ENCODE results near the gene GPER1.

- TF ChIP-seq CTCF (IDR thresholded peaks at IDR 0.05; ENCODE audit: low read depth, low read length, poor library complexity, severe bottlenecking) (no peak), EZH2phosphoT487 (IDR thresholded peaks at IDR 0.05; ENCODE audit: borderline replicate concordance, low read length) (no peak)
Measured at GRCh38 chr7:1042492-1042833, 45.5 kb upstream of the GPER1 start.
